Retinal pigment epithelial cell (primary cell): ENCODE data around the gene OVOL2.

Source experiments
- DNase-seq: peaks from one replicate; pipeline ENCODE4 v3.0.0-alpha.2; 2010; ENCODE audit warnings: low read depth
- H3K4me3 ChIP-seq: 2 replicates; pipeline ENCODE4 v1.5.1; 2011; ENCODE audit warnings: mild to moderate bottlenecking, low read length, control low read depth, moderate library complexity
- TF ChIP-seq, protein P1 (sequence below): conservative IDR thresholded peaks from 2 replicates; pipeline ENCODE4 v1.5.1; 2011; ENCODE audit warnings: low read depth, low read length, control low read depth, inconsistent platforms

The OVOL2 gene

DNA sequence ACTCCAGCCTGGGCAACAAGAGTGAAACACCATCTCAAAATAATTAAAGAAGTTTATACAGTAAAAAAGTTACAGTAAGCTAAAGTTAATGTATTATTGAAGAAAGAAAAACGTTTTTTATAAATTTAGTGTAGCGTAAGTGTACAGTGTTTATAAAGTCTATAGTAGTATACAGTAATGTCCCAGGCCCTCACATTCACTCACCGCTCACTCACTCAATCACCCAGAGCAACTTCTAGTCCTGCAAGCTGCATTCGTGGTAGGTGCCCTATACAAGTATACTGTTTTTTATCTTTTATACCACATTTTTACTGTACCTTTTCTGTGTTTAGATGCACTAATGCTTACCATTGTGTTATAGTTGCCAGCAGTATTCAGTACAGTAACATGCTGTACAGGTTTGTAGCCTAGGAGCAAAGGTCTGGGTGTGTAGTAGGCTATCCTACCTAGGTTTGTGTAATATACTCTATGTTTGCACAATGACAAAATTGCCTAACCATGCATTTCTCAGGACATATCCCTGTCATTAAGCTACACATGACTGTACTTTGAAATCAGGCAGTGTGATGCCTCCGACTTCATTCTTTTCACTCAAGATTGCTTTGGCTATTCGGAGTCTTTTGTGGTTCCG lies 72.2 kb downstream of the OVOL2 start:
- TF ChIP-seq, protein P1, sequence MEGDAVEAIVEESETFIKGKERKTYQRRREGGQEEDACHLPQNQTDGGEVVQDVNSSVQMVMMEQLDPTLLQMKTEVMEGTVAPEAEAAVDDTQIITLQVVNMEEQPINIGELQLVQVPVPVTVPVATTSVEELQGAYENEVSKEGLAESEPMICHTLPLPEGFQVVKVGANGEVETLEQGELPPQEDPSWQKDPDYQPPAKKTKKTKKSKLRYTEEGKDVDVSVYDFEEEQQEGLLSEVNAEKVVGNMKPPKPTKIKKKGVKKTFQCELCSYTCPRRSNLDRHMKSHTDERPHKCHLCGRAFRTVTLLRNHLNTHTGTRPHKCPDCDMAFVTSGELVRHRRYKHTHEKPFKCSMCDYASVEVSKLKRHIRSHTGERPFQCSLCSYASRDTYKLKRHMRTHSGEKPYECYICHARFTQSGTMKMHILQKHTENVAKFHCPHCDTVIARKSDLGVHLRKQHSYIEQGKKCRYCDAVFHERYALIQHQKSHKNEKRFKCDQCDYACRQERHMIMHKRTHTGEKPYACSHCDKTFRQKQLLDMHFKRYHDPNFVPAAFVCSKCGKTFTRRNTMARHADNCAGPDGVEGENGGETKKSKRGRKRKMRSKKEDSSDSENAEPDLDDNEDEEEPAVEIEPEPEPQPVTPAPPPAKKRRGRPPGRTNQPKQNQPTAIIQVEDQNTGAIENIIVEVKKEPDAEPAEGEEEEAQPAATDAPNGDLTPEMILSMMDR, result no peak
- H3K4me3 ChIP-seq, result no peak overlapping the region
- no peak for DNase-seq

DNA sequence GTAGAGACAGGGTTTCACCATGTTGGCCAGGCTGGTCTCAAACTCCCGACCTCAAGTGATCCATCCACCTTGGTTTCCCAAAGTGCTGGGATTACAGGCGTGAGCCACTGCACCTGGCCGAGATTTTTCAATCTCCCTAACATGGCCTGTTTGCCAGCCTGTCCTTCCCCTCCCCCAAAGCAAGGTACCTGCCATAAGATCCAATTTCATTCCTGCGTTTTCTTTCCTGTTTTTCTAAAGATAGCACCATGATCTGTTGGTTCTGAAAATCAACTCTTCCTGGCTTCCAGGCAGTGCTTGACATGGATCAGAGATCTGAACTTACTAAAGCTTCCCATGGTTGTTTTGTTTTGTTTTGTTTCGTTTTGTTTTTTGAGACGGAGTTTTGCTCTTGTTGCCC lies 81.4 kb downstream of the OVOL2 start:
- no peak for DNase-seq
- TF ChIP-seq, protein P1, result no peak
- H3K4me3 ChIP-seq, result no peak overlapping the region
